Head of caudate nucleus (tissue), 42 donors: ENCODE results near the gene HIVEP3.

ENCODE experiments used
- DNase-seq, 42 donors: peaks; one replicate each; pipeline versions ENCODE4 v3.0.0 to v3.0.0-alpha.2; 2020 to 2021; ENCODE audit warnings: mixed read lengths in 7 of 42
- intact Hi-C: fragments of 100-400 bp; cut with DNase I; formaldehyde crosslinking; loops from one replicate; pipeline ENCODE4 v1.15.0; 2022

HIVEP3 gene

GRCh38 chr1:41734201-41734970 lies 184.3 kb downstream of the HIVEP3 start:
- intact Hi-C loops = no loop called here
- DNase-seq = no peak

DNA sequence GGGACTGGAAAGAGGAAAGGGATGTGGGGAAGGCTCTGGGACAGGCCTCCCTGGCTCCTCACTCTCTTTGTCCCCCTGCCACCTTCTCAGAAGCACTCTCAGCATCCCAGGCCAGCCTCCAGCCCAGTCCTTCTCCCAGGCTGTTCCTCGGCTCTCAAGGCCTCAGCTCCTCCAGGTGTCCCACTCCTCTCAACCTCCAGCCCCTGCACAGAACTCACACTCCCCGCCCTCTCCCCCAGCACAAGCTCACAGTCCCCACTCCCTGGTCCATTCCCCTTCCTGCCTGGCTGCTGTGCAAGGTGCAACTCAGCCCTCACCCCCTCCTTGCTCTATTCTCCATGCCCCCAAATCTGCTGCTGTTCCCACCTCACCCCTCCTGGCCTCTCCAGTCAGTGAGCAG lies 185.0 kb downstream of the HIVEP3 start:
- intact Hi-C loops = no loop called here
- no peak for DNase-seq

GRCh38 chr1:41733021-41733420 lies 185.7 kb downstream of the HIVEP3 start:
- no peak for DNase-seq
- intact Hi-C loops = no loop called here

GRCh38 chr1:41731516-41732030 lies 187.1 kb downstream of the HIVEP3 start:
- intact Hi-C loops = no loop called here
- no peak for DNase-seq

DNA sequence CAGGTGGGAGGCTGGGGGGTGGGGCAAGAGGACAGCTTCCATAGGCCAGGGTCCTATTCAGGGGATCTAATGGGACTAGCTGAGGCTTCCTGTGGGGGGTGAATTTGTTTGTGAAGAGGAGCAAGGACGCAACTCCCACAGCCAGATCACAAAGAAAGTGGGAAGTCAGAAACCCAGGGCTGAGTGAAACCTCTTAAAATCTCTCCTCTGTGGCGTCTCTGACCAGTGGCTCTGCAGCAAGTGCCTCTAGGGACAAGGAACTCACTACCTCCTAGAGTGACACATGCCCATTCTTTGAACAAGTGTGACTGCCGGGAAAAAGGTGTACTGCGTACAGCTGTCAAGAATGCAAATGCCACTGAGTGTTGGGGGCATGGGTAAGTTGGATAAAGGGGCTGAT lies 187.9 kb downstream of the HIVEP3 start:
- no peak for DNase-seq
- intact Hi-C loops = no loop called here

GRCh38 chr1:41728403-41729202 lies 190.1 kb downstream of the HIVEP3 start:
- intact Hi-C loops = no loop called here
- peak in 19 of 42 donors; percentile 23 to 63 (median 38) for DNase-seq

- intact Hi-C loops = no loop called here
Measured at GRCh38 chr1:41727749-41728115, 191.0 kb downstream of the HIVEP3 start.

GRCh38 chr1:41726899-41727748 lies 191.6 kb downstream of the HIVEP3 start:
- peak in 37 of 42 donors; percentile 24 to 79 (median 53) for DNase-seq
- intact Hi-C loops = no loop called here

More at GRCh38 chr1:41727749-41728115, 191.0 kb downstream of the HIVEP3 start:
- DNase-seq = no peak

- DNase-seq = no peak
- intact Hi-C loops = no loop called here
Measured at GRCh38 chr1:41726292-41726691, 192.4 kb downstream of the HIVEP3 start.

DNA sequence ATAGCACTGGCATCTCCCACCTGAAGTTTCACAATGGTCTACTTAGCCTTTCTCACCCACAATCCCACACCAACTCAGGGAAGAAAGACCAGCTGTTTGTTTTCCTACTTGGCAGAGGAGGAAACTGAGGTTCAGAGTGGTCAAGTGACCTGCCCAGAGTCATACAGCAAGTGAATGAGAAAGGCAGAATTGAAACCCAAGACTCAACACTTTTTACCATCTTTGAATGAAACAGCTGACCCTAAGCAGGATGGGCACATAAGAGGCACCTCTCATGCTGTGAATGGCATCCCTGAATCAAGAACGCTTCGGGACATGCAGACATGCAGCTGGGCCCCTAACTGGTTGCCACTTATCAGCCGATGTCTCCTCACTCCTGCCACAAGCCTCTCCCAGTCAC lies 193.8 kb downstream of the HIVEP3 start:
- intact Hi-C loops = no loop called here

DNA sequence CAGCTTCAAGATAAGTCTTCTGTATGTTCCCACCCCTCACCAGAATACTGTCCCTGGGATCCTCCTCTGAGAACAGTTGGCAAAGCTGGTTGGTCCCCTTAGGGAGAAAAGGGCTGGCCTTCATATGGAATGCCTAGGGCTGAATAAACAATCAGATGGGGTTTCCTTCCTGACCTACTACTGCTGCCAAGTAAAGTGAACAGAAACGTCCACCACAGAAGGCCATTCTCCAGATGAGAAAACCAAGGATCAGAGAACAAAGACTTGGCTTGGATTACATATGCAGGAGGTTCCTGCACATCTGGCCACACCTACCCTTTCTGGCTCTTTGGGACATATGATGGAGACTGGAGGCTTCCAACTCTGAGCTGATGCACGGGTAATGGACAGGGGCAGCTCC lies 194.5 kb downstream of the HIVEP3 start:
- intact Hi-C loops = no loop called here
- no peak for DNase-seq

More for the DNA sequence above, 193.8 kb downstream of the HIVEP3 start:
- DNase-seq = no peak

DNA sequence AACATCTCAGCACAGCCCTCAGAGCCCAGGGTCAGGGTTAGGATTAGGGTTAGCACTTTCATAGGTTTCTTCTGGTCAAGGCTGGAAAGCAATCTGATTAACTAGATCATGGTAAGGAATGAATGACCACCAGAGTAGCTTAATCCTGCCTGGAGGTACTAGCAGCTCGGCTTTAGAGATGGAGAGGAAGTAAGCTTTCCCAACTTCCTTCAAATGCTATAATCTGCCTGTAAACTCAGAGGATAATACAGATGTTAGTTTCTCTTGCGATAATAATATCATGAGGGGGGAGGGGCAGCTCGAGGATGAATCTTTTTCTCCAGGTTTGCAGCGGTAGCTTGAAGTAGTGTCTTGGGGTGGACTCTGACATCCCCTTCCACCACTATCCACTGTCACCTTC lies 194.9 kb downstream of the HIVEP3 start:
- intact Hi-C loops = no loop called here
- no peak for DNase-seq

GRCh38 chr1:41722184-41722583 lies 196.5 kb downstream of the HIVEP3 start:
- intact Hi-C loops = no loop called here
- DNase-seq = no peak

- intact Hi-C loops = no loop called here
Measured at GRCh38 chr1:41720861-41721410, 197.8 kb downstream of the HIVEP3 start.

GRCh38 chr1:41719590-41719989 lies 199.1 kb downstream of the HIVEP3 start:
- no peak for DNase-seq
- intact Hi-C loops = no loop called here

More at GRCh38 chr1:41720861-41721410, 197.8 kb downstream of the HIVEP3 start:
- no peak for DNase-seq

- no peak for DNase-seq
- intact Hi-C loops = no loop called here
Measured at GRCh38 chr1:41719128-41719527, 199.6 kb downstream of the HIVEP3 start.

DNA sequence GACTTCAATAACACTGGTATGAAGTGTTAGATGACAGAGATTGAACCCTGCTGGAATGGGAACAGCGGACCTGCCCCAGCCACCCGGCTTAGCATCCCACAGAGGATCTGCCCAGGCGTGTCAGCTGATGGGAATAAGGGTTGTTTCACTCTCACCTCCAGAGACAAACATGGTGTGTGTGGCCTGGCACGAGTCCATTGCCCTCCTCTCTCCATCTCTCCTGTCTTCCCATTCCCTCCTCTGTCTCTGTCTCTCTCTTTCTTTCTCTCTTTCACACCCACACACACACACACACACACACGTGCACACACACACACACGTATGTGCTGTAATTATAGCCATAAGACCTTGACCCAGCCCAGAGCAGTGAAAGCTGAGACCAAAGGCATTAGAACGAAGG lies 200.2 kb downstream of the HIVEP3 start:
- DNase-seq = no peak
- intact Hi-C loops = no loop called here

DNA sequence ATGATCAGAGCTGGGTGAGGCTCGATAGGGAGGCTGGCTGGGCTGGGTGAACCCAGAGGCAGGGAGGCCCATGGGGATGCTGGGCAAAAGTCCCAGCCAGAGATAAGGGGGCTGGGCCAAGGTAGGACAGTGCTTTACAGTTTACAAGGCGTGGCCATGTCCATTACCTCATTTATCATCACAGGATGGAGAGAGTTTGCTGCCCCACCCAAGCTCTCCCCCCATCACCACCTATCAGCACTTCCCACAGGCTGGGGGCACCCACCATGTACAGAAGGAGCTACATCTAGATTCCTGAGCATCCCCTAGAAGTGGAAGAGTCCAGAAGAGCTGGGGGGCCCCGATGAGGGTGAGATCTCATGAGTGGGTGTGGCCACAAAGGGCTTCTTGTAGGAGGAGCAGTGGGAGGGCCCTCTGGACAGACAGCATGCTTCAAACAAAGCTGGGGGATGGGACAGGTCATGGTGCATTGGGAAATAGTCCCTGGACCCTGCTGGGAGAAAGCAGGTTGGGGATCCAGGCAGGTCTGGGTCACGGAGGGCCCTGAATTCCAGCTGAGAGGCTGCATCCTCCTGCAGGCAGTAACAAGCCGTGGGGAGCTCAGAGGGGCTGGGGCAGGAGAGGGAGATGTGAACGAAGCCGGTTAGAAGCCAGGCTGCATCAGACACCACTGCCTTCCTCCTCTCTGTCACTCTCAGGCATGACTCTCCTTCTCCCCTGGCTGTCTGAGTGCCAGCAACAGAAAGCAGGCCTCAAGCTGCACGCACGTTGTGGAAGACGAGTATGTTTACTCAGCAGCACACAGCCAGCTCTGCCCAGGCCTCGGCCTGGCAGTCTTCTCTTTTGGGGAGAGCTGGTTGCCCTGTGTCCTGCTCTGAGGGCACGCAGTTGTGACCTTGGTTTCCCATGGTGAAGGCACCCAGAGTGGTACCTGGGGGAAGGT lies 202.3 kb downstream of the HIVEP3 start:
- intact Hi-C loops = no loop called here

More for the DNA sequence above, 202.3 kb downstream of the HIVEP3 start:
- no peak for DNase-seq
